ENCODE data around the gene DENND1B.

DNA sequence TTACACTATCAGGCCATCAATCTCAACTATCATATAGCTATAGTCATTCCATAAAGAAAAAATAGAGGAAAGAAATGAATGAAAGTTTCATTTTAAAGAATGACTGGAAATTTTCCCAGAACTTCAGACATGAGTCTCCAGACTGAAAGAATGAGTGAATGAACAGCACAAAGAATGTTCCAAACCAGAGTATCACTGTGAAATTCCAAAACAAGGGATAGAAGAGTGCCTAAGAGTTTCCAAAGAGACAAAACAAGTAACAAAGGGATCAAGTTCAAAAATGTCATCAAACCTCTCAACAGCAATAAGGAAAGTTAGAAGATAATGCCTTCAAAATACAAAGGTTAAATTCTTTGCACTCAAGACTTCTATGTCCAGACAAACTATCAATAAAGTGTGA is 114.9 kb downstream of the DENND1B start:
- TF ChIP-seq, protein P1, sequence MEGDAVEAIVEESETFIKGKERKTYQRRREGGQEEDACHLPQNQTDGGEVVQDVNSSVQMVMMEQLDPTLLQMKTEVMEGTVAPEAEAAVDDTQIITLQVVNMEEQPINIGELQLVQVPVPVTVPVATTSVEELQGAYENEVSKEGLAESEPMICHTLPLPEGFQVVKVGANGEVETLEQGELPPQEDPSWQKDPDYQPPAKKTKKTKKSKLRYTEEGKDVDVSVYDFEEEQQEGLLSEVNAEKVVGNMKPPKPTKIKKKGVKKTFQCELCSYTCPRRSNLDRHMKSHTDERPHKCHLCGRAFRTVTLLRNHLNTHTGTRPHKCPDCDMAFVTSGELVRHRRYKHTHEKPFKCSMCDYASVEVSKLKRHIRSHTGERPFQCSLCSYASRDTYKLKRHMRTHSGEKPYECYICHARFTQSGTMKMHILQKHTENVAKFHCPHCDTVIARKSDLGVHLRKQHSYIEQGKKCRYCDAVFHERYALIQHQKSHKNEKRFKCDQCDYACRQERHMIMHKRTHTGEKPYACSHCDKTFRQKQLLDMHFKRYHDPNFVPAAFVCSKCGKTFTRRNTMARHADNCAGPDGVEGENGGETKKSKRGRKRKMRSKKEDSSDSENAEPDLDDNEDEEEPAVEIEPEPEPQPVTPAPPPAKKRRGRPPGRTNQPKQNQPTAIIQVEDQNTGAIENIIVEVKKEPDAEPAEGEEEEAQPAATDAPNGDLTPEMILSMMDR (conservative IDR thresholded peaks at IDR 0.05) = no peak
- no peak for TF ChIP-seq ZFX (IDR thresholded peaks at IDR 0.05)

Measured in C4-2B (cell line).